ENCODE data around the gene DMKN. TPM values are rescaled to one million over a fixed set of nuclear protein-coding genes. Genes with fewer than 3 reads are reported as not detected.

The DMKN gene
- total RNA-seq, 2 experiments from 2014 or later, result not detected

GRCh38 chr19:35455616-35456201 lies 57.7 kb downstream of the DMKN start:
- Mint-ChIP-seq H3K4me3 (no peak overlapping the region), H3K4me1 (ENCODE audit: low read depth) (peaks cover 35% of the 10 kb centered on the region), H3K9me3 (ENCODE audit: insufficient read depth) (no peaks in the 10 kb centered on the region), H3K36me3 (ENCODE audit: low read depth) (no peaks in the 10 kb centered on the region), H3K27ac (no peak overlapping the region), H3K27me3 (ENCODE audit: low read depth) (peaks cover 13% of the 10 kb centered on the region)
- CTCF ChIA-PET, result interaction anchor here (1.0 to 1.3 kb wide), 2 partner anchors 16 to 40 kb away, joined by 3 read pairs; no protein-coding TSS in a partner anchor
- POLR2A ChIA-PET, result no interaction called here
- ATAC-seq (no peak), DNase-seq (no peak)

- no peak overlapping the region for H3K4me3 Mint-ChIP-seq
- H3K4me1 Mint-ChIP-seq (ENCODE audit: low read depth), result peaks cover 35% of the 10 kb centered on the region
- H3K27me3 Mint-ChIP-seq (ENCODE audit: low read depth), result peaks cover 15% of the 10 kb centered on the region
- H3K9me3 Mint-ChIP-seq (ENCODE audit: insufficient read depth), result no peaks in the 10 kb centered on the region
- H3K36me3 Mint-ChIP-seq (ENCODE audit: low read depth), result no peaks in the 10 kb centered on the region
- no peak for DNase-seq
- ChIA-PET POLR2A (no interaction called here), CTCF (interaction anchor here (1.0 to 1.7 kb wide), 4 partner anchors 14 to 41 kb away, joined by 3 read pairs; no protein-coding TSS in a partner anchor)
- H3K27ac Mint-ChIP-seq, result no peak overlapping the region
- no peak for ATAC-seq
Observed at GRCh38 chr19:35454663-35455062, 58.8 kb downstream of the DMKN start.

GRCh38 chr19:35451338-35452096 lies 61.9 kb downstream of the DMKN start:
- Mint-ChIP-seq H3K4me3 (peak overlapping the region; percentile 4), H3K27me3 (ENCODE audit: low read depth) (peaks cover 32% of the 10 kb centered on the region), H3K36me3 (ENCODE audit: low read depth) (no peaks in the 10 kb centered on the region), H3K9me3 (ENCODE audit: insufficient read depth) (no peaks in the 10 kb centered on the region), H3K4me1 (ENCODE audit: low read depth) (peaks cover 52% of the 10 kb centered on the region), H3K27ac (peak overlapping the region; percentile 7)
- CTCF ChIA-PET, result interaction anchor here (1.4 to 3.9 kb wide), 3 partner anchors 11 to 16 kb away, joined by 3 to 13 read pairs (median 5); no protein-coding TSS in a partner anchor
- POLR2A ChIA-PET, result no interaction called here
- DNase-seq (peak; percentile 46), ATAC-seq (peak; percentile 70)

- ChIA-PET CTCF (interaction anchor here (3.9 kb wide), 1 partner anchor 13 kb away, joined by 13 read pairs; no protein-coding TSS in a partner anchor), POLR2A (no interaction called here)
- Mint-ChIP-seq H3K27me3 (ENCODE audit: low read depth) (peaks cover 43% of the 10 kb centered on the region), H3K4me1 (ENCODE audit: low read depth) (peaks cover 55% of the 10 kb centered on the region), H3K27ac (no peak overlapping the region), H3K4me3 (no peak overlapping the region), H3K36me3 (ENCODE audit: low read depth) (no peaks in the 10 kb centered on the region), H3K9me3 (ENCODE audit: insufficient read depth) (no peaks in the 10 kb centered on the region)
- no peak for DNase-seq
- ATAC-seq, result no peak
Observed at GRCh38 chr19:35449359-35450043, 63.9 kb downstream of the DMKN start.

- CTCF ChIA-PET, result interaction anchor here (0.9 to 1.7 kb wide), 2 partner anchors 15 to 18 kb away, joined by 4 to 8 read pairs; no protein-coding TSS in a partner anchor
- H3K27ac Mint-ChIP-seq, result no peak within 1 kb of the TSS
- no peak within 1 kb of the TSS for H3K4me3 Mint-ChIP-seq
- H3K4me1 Mint-ChIP-seq (ENCODE audit: low read depth), result peaks cover 55% of the 10 kb centered on the region
- H3K9me3 Mint-ChIP-seq (ENCODE audit: insufficient read depth), result no peaks in the 10 kb centered on the region
- ATAC-seq (no peak), DNase-seq (no peak)
- H3K36me3 Mint-ChIP-seq (ENCODE audit: low read depth), result no peaks in the 10 kb centered on the region
- POLR2A ChIA-PET, result no interaction called here
- peaks cover 43% of the 10 kb centered on the region for H3K27me3 Mint-ChIP-seq (ENCODE audit: low read depth)
Observed at GRCh38 chr19:35447606-35448469, 65.6 kb downstream of the DMKN start, which contains the start of gene FFAR2. Gene FFAR2 (plus strand): TSS chr19:35448257. CDS start chr19:35449715, 1,458 bp downstream.

Other genes with a start within 250 kb of the DMKN start
- gene USF2, start 244.7 kb downstream of the DMKN start, total RNA-seq, result 100 to 1,000 TPM; 125 to 138 TPM
- gene HAMP, start 231.1 kb downstream of the DMKN start, total RNA-seq, result under 1 TPM; 0.50 to 0.63 TPM
- under 1 TPM in 1 of 2 experiments, not detected in 1; 0.26 TPM for gene MAG, start 221.5 kb downstream of the DMKN start, total RNA-seq
- under 1 TPM; 0.52 to 0.63 TPM for gene CD22, start 184.5 kb downstream of the DMKN start, total RNA-seq
- not detected for gene FFAR1, start 165.7 kb downstream of the DMKN start, total RNA-seq
- gene FFAR3, start 155.2 kb downstream of the DMKN start, total RNA-seq, result not detected
- gene GPR42, start 142.6 kb downstream of the DMKN start, total RNA-seq, result not detected
- not detected for gene FFAR2, start 65.4 kb downstream of the DMKN start, total RNA-seq
- not detected for gene KRTDAP, start 23.2 kb downstream of the DMKN start, total RNA-seq
- gene SBSN, start 14.7 kb upstream of the DMKN start, total RNA-seq, result not detected
- not detected for gene GAPDHS, start 19.8 kb upstream of the DMKN start, total RNA-seq
- gene TMEM147, start 32.0 kb upstream of the DMKN start, total RNA-seq, result 10 to 100 TPM; 53.3 to 54.1 TPM
- not detected for gene ATP4A, start 50.0 kb upstream of the DMKN start, total RNA-seq
- gene PMIS2, start 72.5 kb upstream of the DMKN start, total RNA-seq, result not detected
- 10 to 100 TPM; 53.3 to 62.3 TPM for gene HAUS5, start 99.1 kb upstream of the DMKN start, total RNA-seq
- 100 to 1,000 TPM; 118 to 119 TPM for gene RBM42, start 115.4 kb upstream of the DMKN start, total RNA-seq
- 1 to 10 TPM in 1 of 2 experiments, under 1 TPM in 1; 0.68 to 1.6 TPM for gene ETV2, start 128.1 kb upstream of the DMKN start, total RNA-seq
- gene COX6B1, start 134.7 kb upstream of the DMKN start, total RNA-seq, result 100 to 1,000 TPM; 471 to 518 TPM
- under 1 TPM; 0.63 to 0.82 TPM for gene UPK1A, start 152.9 kb upstream of the DMKN start, total RNA-seq
- gene ZBTB32, start 190.9 kb upstream of the DMKN start, total RNA-seq, result 10 to 100 TPM; 37.4 to 41.4 TPM
- gene KMT2B, start 204.4 kb upstream of the DMKN start, total RNA-seq, result 10 to 100 TPM; 58.0 to 64.3 TPM
- 10 to 100 TPM; 29.9 to 37.1 TPM for gene IGFLR1, start 228.8 kb upstream of the DMKN start, total RNA-seq
- 10 to 100 TPM; 23.3 to 24.0 TPM for gene U2AF1L4, start 231.8 kb upstream of the DMKN start, total RNA-seq
- 10 to 100 TPM; 44.1 to 48.2 TPM for gene PSENEN, start 232.0 kb upstream of the DMKN start, total RNA-seq
- gene LIN37, start 234.9 kb upstream of the DMKN start, total RNA-seq, result 10 to 100 TPM; 10.5 to 12.4 TPM
- gene HSPB6, start 243.4 kb upstream of the DMKN start, total RNA-seq, result under 1 TPM in 1 of 2 experiments, not detected in 1; 0.65 TPM
- gene PROSER3, start 244.5 kb upstream of the DMKN start, total RNA-seq, result 10 to 100 TPM; 48.0 to 54.6 TPM

Measured in activated CD8-positive, alpha-beta T cell treated with anti-CD3 and anti-CD28 coated beads, Interleukin-2, amount 10 ng/mL, durations not matched to agents 7 days and 5 days (primary cell).